Measurements from ENCODE around the gene RHOG. TPM values are rescaled to one million over a fixed set of nuclear protein-coding genes. Genes with fewer than 3 reads are reported as not detected.

RHOG gene
- total and polyA plus RNA-seq, 8 donors: 5.9 to 101 (median 34.0) TPM

DNA sequence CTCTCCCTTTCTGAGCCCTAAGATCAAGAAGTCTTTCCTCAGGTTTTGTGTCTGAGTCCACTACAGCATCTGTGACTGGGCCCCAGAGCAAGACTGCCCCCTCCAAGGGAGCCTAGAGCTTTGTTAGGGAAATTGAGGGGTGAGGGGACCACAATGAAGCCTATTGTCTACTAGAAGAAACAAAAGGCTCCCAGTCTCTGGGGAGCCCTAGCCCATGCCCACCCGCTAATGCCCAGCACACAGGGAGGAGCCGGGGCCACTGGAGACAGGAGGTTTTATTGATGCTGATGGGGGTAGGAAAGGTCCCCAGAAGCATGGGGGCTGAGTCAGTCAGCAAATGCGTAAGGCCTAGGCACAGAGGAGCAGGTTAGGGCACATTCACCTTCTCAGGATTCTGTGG lies 14.0 kb downstream of the RHOG start:
- Histone ChIP-seq H3K27me3 (no peaks in the 10 kb centered on the region), H3K4me1 (peaks cover 0 to 36% (median 10%) of the 10 kb centered on the region in 4 donors), H3K36me3 (peaks cover 26 to 60% (median 56%) of the 10 kb centered on the region in 4 donors), H3K27ac (no peak overlapping the region), H3K9me3 (no peaks in the 10 kb centered on the region), H3K4me3 (no peak overlapping the region)
- WGBS, 5 donors: 91 to 98% (median 95%) methylated on average over 3 of the region's 3 CpGs
- intact Hi-C loops (cut with DNase I; ENCODE audit: low total_unique reads): no loop called here
- DNase-seq: no peak
- TF ChIP-seq EP300 (IDR thresholded peaks at IDR 0.05) (no peak), POLR2AphosphoS5 (IDR thresholded peaks at IDR 0.05) (no peak), POLR2A (IDR thresholded peaks at IDR 0.05) (no peak)
- TF ChIP-seq, protein P1, sequence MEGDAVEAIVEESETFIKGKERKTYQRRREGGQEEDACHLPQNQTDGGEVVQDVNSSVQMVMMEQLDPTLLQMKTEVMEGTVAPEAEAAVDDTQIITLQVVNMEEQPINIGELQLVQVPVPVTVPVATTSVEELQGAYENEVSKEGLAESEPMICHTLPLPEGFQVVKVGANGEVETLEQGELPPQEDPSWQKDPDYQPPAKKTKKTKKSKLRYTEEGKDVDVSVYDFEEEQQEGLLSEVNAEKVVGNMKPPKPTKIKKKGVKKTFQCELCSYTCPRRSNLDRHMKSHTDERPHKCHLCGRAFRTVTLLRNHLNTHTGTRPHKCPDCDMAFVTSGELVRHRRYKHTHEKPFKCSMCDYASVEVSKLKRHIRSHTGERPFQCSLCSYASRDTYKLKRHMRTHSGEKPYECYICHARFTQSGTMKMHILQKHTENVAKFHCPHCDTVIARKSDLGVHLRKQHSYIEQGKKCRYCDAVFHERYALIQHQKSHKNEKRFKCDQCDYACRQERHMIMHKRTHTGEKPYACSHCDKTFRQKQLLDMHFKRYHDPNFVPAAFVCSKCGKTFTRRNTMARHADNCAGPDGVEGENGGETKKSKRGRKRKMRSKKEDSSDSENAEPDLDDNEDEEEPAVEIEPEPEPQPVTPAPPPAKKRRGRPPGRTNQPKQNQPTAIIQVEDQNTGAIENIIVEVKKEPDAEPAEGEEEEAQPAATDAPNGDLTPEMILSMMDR (IDR thresholded peaks at IDR 0.05): no peak

DNA sequence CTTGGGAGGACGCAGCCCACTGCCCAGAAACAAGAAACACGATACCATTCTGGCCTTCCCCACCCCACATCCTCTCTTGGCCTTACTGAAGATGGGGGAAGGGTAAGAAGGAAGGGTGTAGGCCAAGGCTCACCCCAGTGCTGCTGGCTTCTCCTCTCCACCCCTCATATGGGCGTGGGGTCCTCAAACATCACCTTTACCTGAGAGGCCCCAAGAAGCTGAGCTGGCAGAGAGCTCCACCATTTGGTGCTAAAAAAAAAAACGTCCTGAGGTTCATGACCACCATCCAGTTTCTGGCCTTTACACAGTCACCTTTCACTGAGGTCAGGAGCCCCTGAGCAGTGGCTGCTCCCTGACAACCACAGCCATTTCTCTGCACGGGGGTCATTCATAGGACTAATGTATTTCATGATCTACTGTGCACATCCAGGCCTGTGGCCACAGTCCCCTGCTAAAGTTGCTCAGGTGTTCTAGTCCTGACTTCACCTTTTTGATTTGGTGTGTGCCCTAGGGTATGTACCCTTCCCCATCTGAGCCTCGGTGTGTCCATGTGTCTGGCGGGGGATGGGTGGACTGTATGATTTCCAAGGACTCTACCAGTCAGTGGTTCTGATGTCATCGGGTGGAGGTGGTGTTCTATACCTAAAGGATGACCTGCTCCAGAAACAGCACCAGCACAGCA lies 15.1 kb downstream of the RHOG start:
- intact Hi-C loops (cut with DNase I; ENCODE audit: low total_unique reads): no loop called here
- TF ChIP-seq POLR2AphosphoS5 (IDR thresholded peaks at IDR 0.05) (no peak), POLR2A (IDR thresholded peaks at IDR 0.05) (no peak), EP300 (IDR thresholded peaks at IDR 0.05) (no peak)
- TF ChIP-seq, protein P1 (IDR thresholded peaks at IDR 0.05): no peak
- Histone ChIP-seq H3K4me3 (no peak overlapping the region), H3K27ac (no peak overlapping the region), H3K36me3 (peaks cover 26 to 57% (median 52%) of the 10 kb centered on the region in 4 donors), H3K4me1 (peaks cover 0 to 25% (median under 1%) of the 10 kb centered on the region in 4 donors), H3K9me3 (no peaks in the 10 kb centered on the region), H3K27me3 (no peaks in the 10 kb centered on the region)
- WGBS, 5 donors: 73 to 88% (median 80%) methylated on average over 8 of the region's 8 CpGs
- no peak for DNase-seq

DNA sequence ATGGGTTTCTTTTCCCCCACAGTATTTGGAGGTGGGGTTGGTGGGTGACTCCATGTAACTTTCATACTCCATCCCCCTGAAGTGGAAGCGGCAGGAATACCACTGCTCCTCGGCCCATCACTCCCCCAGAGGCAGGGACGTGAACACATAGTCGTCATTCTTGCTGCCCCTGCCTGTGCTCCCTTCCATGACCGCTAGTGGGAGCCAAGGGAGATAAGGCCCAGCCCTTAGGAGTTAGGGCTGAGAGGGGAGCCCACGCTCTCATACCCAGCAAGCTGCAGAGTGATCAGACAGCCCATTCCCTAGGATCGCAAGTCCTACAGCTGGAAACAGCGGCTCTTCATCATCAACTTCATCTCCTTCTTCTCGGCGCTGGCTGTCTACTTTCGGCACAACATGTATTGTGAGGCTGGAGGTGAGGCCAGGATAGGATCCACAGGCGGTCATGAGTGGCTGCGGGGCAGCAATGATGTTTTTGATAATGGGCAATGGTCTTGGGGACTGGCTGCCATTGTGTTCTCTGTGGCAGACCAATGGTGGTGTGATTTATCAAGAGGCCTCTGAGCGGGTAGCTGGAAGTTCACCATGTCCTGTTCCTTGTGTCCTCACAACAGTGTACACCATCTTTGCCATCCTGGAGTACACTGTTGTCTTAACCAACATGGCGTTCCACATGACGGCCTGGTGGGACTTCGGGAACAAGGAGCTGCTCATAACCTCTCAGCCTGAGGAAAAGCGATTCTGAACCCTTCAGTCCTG lies 15.9 kb downstream of the RHOG start:
- TF ChIP-seq, protein P1 (IDR thresholded peaks at IDR 0.05): peak in 5 of 7 experiments; percentile 45 to 68 (median 65)
- TF ChIP-seq EP300 (IDR thresholded peaks at IDR 0.05) (no peak), POLR2AphosphoS5 (IDR thresholded peaks at IDR 0.05) (peak in 1 of 3 donors; percentile 49), POLR2A (IDR thresholded peaks at IDR 0.05) (no peak)
- no peaks in the 10 kb centered on the region for H3K9me3 ChIP-seq
- H3K27me3 ChIP-seq: no peaks in the 10 kb centered on the region
- peaks cover 0 to 20% (median 0%) of the 10 kb centered on the region in 4 donors for H3K4me1 ChIP-seq
- peaks cover 26 to 51% (median 46%) of the 10 kb centered on the region in 4 donors for H3K36me3 ChIP-seq
- 72 to 76% (median 75%) methylated on average over 18 of the region's 18 CpGs for WGBS, 5 donors
- no peak overlapping the region for H3K27ac ChIP-seq
- no peak overlapping the region for H3K4me3 ChIP-seq
- peak; percentile 66 to 73 for DNase-seq
- intact Hi-C loops (cut with DNase I; ENCODE audit: low total_unique reads): no loop called here

DNA sequence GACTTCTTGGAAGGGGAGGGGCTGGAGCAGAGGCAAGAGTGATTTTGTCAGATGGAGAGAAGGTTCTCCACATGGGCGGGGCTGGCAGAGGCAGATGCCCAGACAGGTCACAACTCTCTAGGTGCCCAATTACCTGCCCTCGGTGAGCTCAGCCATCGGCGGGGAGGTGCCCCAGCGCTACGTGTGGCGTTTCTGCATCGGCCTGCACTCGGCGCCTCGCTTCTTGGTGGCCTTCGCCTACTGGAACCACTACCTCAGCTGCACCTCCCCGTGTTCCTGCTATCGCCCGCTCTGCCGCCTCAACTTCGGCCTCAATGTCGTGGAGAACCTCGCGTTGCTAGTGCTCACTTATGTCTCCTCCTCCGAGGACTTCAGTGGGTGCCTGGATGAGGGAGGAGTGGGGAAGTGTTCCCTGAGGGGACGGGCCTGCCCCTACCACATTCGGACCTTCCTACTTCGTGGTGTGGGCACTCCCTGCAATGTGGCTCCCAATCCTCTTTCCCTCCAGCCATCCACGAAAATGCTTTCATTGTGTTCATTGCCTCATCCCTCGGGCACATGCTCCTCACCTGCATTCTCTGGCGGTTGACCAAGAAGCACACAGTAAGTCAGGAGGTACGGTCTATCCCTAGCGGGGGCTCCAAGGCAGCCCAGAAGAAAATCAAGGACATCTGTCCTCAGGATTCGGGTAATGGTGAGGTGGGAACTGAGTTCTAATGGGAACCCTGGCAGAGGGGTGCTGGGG lies 16.8 kb downstream of the RHOG start:
- Histone ChIP-seq H3K27ac (no peak overlapping the region), H3K4me3 (no peak overlapping the region), H3K36me3 (peaks cover 26 to 41% (median 36%) of the 10 kb centered on the region in 4 donors), H3K4me1 (peaks cover 0 to 12% (median 0%) of the 10 kb centered on the region in 4 donors), H3K27me3 (no peaks in the 10 kb centered on the region), H3K9me3 (no peaks in the 10 kb centered on the region)
- no peak for TF ChIP-seq EP300 (IDR thresholded peaks at IDR 0.05)
- TF ChIP-seq, protein P1 (IDR thresholded peaks at IDR 0.05): no peak
- no peak for TF ChIP-seq POLR2AphosphoS5 (IDR thresholded peaks at IDR 0.05)
- TF ChIP-seq POLR2A (IDR thresholded peaks at IDR 0.05): no peak
- intact Hi-C loops (cut with DNase I; ENCODE audit: low total_unique reads): no loop called here
- WGBS, 5 donors: 90 to 96% (median 95%) methylated on average over 27 to 30 of the region's 30 CpGs
- DNase-seq: no peak

Measured in stomach (tissue), 9 donors.